Activated T-cell treated with anti-CD3 and anti-CD28 coated beads, Interleukin-2, amount 50 U/mL, for 48 hours (primary cell): ENCODE data around the gene GFPT1.
"Not testable (repeated sequence)": the region's sequence is repeated elsewhere in the genome, so short reads cannot be mapped to it uniquely, and the experiment has no call there.

Source experiments
- DNase-seq, 2 experiments: peaks; one replicate each; pipeline ENCODE4 v3.0.0-alpha.2; 2020

Gene GFPT1

DNA sequence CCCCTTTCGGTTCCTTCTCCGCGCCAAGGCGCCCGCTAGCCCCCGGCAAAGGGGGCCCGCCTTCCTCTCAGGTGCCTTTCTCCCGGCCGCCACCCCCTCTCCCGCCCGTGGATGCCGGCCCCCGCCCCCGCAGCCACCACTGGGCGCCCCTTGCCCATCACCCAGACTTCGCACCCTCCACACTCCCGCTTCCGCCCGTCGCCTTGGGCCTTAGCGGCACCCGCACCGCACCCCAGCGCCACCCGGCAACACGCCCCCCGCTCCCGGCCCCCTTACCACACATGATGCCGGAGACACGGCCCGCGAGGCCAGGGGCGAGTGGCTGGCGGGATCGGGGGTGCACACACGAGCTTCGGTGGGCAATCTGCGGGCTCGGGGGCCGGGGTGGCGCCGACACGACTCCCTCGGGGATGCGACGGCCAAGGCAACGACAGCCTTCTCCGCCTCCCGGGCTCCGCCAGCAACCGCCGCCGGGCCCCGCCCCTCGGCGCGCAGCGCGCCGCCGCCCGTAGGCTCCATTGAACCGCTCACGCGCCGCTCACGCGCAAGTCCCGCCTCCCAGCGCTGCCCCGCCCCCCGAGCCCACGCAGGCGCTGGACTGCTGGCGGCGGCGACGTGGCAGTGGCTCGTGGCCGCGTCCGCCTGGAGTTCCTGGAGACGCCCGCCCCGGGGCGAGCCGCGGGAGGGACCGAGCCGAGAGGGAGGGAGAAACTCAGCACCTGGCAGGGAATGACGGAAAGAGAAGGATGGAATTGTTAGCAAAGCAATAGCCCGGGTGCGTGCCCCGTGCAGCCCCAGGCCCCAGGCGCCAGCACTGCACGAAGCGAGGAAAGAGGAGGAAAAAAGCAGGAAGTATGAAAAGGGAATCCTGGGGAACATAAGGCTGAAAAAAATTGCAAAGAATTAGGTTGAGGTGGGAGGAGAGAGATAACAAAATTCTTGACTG, at the start of gene GFPT1:
Gene GFPT1 (minus strand): TSS at position 439 of the 946 bp plus-strand sequence. CDS start 156 bp downstream, at position 283.
- peak; percentile 95 to 97 for DNase-seq

DNA sequence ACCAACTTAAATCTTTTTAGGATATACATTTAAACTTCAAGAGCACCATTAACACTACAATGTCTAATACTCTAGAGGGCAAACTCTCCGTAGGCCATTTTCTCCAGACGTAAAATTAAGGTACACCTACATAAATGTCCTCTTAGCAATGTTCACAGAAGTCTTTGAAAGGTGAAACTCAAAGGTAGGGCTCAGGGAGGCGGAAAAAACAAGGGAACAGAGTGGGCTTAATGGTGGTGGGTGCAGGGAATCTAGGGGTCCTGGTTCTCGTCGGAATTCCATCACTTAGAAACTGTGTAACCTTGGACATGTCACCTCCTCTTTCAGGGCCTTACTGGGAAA, 49.5 kb upstream of the GFPT1 start:
- no peak for DNase-seq

DNA sequence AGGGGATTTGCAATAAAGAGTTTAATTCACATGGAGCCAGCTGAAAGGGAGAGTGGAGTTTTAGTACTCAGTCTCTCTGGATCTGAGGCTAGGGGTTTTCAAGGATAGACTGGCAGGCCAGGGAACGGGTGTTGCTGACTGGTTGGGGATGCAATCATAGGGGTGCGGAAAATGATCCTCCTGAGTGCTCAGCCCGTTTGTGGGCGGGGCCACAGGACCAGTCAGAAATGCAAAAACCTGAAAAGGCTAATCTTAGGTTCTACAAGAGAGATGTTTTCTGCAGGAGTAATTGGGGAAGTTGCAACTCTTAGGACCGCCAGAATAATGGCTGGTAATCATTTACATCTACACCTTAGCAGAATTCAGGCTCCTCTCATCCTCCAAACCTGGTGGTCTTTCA, 47.7 kb upstream of the GFPT1 start:
- DNase-seq, result no peak

DNA sequence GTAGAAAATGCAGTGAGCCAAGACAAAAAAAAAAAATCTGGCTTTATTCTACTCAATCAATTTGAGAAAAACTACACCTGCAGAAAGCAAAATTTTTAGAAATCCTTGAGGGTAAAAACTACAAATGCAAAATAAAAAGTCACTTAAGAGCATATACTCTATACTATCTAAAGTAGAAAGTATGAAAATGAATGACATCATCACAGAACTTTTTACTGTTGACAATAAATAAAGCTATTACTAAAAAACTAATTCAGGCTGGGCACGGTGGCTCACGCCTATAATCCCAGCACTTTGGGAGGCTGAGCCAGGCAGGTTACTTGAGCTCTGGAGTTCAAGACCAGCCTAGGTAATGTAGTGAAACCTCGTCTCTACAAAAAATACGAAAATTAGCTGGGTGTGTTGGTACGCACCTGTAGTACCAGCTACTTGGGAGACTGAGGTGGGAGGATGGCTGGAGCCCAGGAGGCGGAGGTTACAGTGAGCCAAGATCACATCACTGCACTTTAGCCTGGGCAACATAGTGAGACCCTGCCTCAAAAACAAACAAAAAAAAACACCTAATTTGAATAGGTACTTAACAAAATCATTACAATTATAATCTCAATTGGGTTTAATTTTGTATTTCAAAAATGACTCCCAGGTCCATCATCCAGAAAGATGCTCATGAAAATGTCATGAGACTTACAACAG, 42.6 kb upstream of the GFPT1 start:
- no peak for DNase-seq

DNA sequence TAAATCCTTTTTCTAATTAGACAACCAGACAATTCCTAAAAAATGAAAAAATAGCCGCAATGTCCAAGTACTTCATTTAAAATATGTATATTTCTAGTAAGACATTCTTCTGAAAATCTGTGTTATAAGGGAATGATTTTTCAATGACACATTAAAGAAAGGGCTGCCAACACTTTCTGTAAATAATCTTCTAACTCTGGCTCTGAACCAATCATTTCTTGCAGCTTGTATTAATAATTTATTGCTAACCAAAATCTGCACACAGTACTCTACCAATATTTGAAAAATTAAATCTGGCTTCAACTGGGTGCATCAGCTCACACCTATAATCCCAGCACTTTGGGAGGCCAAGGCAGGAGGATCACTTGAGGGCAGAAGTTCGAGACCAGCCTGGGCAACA, 42.0 kb upstream of the GFPT1 start:
- DNase-seq, result no peak

DNA sequence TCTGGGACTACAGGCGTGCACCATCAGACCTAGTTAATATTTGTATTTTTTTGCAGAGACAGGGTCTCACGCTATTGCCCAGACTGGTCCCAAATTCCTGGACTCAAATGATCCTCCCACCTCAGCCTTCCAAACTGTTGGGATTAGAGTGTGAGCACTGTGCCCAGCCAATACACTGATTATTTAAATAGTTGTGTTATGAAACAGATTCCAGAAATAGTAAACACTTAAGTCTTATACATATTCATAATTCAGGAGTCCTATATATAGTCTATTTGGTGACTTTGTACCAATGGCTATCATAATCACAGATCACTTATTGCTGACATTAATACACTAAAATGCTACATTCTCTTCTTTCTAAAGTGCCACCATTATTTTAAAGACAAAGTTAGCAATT, 37.4 kb upstream of the GFPT1 start:
- DNase-seq, result no peak

DNA sequence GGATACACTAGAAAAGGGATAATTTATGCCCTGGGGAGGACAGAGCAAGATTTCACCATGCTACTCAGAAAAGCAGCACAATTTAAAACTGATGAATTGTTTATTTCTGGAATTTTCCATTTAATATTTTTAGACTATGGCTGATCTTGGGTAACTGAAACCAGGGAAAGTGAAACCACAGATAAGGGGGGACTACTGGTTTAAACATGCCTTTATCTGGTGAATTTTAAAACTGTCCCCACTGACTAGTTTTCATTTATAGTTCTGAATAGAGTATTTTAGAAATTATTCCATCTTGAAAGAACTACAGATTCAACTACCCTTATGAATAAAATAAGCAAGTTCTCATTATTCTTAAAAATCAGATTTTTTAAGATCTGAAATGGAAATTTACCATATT, 35.2 kb upstream of the GFPT1 start:
- no peak for DNase-seq

DNA sequence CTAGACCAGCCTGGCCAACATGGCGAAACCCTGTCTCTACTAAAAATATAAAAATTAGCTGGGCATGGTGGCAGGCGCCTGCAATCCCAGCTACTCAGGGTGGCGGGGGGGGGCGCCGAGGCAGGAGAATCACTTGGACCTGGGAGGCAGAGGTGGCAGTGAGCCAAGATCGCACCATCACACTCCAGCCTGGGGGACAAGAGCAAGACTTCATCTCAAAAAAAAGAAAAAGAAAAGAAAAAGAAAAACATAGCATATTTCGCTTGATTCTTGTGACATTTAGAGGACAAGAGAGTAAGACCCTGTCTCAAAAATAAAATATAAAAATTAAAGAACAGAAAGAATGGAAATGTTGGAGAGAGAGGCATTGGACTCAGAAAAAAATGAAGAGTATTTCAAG, 32.1 kb upstream of the GFPT1 start:
- DNase-seq, result not testable (repeated sequence)

DNA sequence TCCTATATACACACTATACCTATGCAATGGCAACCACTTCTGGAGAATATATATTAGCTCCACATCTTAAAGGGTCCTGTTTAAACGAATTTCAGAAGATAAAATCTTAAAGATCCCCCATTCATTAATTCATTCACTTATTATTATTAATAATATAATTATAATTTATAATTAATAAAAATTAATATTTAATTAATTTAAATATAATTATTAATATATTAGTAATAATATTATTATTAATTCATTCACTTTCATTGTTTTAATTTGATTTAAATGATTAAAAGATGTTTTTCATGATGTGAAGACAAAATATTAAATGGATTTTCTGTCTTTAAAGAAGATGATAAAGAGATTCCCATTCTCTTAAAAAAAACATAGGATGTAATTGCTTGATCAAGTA, 29.1 kb upstream of the GFPT1 start:
- DNase-seq, result no peak

DNA sequence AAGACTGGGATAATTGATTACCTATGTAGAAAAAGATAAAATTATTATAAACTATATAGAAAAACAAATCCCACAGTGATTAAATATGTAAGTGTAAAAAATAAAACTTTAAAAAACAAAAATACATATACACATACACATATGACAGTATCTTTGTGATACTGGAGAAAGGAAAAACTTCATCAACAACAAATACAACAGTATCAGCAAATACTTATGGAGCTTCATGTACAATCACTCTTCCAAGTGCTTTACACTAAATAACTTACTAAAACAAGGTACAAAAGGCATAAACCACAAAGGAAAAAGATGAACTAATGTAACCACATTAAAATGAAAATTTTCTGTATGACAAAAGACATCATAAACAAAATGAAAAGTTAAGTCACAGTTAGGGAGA, 24.1 kb upstream of the GFPT1 start:
- DNase-seq, result no peak

DNA sequence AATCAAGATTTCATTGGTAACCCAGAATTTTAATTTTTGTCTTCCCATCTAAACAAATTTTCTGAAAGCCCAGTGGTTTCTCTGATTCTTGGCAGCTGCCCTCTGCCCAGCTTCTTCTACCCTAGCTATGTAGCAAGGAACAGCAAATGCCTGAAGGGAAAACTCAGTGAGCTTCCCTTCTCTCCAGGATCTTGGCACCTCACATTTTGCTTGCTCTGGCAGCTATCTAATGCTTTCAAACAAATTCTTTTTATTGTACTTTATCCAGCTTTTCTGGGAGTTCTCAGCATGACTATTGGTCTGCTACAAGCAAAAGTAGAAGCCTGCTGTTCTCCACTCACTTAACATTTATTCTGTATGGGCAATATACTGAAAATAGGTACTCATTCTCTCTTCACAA, 18.3 kb upstream of the GFPT1 start:
- DNase-seq, result no peak

DNA sequence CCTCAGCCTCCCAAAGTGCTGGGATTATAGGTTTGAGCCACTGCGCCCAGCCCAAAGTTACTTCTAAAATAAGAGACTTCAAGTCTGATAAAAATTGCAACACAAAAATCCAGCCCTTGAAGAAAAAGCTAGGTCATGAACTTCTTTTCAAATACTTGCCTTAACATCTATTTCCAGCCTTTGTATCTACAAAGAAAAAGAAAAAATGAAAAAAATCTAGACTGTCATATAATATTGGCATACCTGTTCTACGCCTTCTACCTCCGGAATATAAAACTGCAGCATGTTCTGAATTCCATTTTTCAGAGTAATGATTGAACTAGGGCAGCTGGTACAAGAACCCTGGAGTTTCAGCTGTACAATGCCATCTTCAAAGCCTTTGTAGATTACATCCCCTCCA, 13.1 kb upstream of the GFPT1 start:
- DNase-seq, result no peak

DNA sequence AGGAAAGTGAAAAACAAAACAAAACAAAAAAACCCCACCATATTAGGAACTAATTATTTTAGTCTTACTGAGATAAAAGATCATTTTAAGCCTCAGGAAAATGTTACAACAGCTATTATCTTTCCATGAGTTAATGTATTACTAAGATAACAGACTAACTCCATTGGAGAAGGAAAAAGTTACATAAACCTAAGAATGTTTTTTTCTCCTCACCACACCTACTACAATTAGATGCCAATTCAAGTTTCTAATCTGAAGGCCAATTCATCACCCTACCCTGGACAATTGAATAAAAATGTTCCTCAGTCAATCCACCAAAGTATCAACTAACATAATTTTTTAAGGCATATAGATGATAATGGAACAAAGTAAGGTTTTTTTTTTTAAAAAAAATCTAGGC, 10.2 kb upstream of the GFPT1 start:
- DNase-seq, result no peak

DNA sequence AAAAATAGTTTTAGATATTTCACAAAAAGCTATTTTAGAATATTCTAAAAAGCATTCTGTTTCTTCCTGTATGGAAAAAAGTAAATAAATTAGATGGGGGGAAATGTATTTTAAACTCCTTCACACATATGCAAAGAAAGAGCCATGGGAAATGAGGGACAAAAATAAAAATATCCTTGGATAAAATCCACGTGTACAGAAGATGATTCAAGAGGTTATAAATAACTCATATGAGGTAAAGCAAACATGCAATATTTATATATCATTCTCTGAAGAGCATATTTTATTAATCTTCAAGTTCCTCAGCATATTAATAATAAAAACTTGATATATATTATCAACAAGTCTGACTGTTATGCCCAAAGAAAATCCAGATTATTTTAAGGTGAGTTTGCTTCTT, 8.8 kb upstream of the GFPT1 start:
- DNase-seq, result no peak

DNA sequence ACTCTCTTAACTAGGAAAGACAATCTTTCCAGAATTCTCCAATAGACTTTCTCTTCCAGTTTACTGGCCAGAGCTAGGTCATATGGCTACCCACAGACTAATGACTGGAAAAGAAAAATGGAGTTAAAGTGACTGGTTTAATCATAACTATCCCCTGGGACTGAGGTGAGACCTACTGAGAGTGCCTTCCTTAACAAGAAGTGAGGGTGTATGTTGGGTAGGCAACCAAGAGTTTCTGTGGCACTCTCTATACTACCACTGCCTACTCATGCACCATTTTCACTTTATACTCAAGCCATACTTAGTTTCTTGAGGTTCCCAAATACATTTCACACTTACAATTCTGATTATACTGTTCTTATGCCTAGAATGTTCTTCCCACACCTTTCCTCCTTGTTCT, 6.9 kb upstream of the GFPT1 start:
- no peak for DNase-seq

DNA sequence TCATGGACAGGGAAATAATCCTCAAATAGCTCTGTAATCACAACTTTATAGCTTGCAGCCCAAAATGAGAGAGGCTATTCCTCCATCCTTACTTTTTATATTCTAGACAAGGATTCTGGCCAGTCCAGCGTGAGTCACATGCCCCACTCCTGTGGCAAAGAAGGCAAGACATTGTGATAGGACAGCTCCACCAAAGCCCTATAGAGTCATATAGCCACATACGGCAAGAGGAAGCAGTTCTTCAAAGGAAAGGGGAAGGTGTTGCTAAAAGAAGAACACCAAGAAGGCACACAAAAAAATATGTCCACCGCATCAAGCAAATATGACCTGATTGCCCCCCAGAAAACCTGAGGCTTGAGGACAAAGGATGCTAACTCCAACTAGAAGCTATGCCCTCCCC, 3.4 kb upstream of the GFPT1 start:
- no peak for DNase-seq

DNA sequence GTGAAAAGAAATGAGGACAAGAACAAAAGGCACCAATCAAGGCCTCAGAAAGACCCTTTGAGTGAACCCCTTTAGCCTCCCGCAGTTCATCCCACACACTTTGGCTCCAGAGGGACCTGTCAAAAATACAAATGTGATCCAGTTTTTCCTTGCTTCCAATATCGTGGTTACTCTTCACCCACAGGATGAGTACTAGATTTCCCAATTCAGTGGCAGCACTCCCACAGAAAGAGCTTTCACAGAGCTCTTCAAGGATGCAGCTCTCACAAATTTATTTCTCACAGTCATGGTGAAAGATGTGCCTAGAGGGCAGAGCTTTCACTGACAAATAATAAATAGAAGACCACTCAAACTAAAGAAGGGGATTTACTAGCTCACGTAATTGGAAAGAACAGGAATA, 3.0 kb upstream of the GFPT1 start:
- DNase-seq, result no peak

DNA sequence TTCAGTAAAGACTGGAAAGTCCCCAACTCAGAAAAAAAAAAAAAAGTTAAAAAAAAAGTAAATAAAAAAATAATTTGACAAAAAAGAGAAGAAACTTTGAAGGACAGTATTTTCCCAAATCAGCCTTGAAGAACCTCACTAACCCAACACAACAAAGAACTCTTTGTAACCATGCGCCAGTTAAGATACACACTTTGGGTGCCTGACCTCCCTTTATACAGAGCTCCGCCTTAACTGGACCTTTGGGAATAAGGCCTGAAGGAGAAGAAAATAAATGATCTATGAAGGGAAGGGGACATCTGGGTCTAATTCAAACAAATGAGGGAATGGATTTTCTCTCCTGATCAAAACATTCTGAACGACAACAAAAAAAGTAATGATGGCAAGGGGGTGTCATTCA, 2.2 kb upstream of the GFPT1 start:
- DNase-seq, result no peak

DNA sequence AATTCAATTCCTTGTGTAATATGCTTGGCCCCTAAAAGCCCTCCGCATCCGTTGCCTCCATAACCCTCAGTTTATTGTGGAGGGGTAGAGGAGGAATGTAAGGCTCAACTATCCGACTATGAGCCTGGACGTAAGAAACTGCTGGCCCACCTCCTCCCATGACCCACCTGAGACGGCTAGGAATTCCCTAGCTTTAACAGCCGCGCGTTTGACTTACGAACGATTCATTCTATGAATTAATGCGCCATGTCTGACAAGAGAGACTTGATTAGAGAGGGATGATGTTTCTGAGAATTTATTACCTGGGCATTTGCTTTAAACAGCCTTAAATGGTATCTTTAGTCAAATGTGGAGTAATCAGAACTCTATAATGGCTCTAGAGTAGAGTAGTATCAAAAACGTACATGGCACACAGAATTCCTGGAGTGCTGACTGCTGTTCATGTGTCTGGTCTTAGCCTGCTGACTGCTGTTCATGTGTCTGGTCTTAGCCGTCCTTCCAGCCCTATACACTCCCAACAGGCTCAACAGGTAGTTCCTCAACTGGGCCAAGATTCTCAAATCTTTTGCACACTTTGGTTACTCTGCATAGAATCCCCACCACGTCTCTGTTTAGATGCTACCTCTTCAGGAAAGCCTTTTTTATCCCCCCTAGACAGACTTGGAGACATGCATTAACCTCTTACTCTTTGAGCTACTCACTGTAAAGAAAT, 899 bp upstream of the GFPT1 start:
- no peak for DNase-seq

DNA sequence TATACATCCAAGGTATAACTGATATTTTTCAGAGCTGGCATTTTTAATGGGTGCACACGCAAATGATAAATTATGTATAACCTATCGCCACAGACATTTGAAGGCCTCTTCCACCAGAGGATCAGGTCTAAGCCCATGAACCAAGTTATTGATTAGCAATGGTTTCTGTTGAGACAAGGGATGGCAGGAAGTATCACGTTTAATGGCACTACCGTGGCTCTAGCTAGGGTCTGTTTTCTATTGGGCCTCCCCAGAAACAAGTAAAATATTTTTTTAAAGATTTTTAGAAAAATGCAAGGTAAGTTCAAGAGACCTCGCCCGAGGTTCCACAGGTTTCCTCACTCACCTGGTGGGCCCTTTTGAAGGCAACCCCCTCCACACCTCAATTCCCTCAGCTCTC, 667 bp downstream of the GFPT1 start:
- DNase-seq, result no peak

DNA sequence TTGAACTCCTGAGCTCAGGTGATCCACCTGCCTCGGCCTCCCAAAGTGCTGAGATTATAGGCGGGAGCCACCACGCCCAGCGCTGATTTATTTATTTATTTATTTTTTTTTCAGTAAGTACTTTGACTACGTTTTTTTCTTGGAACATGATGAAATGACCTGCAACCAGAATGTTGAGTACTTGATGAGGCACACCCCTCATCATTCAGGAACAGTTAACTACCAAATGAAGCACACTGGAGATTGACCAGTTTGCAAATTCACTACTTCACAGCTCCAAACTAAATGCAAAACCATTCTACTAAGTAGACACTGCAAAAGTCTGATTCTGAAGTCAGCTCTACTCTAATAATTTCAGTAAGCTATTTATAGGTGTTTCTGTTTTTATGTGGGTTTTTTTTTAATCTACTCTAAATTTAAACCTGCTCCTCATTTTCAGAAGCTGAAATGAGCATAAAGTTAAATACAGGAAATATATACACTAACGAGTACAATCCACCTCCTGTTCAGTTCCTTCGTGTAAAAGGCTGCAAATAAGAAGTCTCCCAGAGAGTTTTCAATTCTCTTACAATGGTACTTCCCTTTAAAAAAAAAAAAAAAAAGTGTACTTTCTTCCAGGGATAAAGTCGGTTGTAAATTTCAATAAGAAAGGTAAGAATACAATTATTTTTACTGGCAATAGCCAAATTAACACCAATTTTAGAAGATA, 1.4 kb downstream of the GFPT1 start:
- DNase-seq, result no peak

DNA sequence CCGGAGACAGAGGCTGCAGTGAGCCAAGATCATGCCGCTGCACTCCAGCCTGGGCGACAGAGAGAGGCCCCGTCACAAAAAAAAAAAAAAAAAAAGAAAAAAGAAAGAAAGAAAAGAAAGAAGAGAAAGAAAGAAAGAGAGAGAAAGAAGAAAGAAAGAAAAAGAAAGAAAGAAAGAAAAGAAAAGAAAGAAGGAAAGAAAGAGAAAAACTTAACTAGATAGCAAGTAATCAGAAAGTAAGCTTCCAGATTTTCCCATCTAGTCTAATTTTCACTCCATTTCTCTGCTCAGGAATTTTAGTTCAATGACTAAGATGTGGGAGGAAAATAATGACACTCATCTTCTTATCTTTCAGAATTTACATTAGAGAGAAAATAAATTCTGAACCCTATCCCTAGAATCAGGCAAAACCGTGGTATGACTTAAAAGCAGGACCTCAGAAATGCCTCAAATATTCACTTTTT, 2.4 kb downstream of the GFPT1 start:
- DNase-seq, result no peak

DNA sequence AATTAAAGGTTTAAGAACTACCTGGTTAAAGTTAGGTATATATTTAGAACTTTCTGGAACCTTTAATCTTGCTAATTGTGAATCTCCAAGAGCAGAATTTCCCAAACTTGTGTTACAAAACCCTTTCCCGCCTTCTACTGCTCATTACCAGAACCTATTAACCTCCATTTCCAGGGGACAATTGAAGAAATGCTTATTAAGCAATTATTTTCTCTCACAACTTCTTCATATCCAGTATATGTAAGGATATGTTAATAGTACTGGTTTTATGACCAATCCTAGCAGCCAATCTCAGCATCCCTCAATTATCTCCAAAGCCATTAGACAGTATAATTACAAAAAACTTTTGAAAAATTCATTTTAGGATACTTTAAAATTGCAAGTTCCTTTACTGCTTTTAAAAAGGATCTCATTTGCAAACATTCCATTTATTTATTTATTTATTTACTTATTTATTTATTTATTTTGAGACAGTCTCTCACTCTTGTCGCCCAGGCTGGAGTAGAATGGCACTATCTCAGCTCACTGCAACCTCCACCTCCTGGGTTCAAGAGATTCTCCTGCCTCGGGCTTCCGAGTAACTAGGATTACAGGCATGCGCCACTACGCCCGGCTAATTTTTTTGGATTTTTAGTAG, 3.7 kb downstream of the GFPT1 start:
- no peak for DNase-seq
